Vagina (tissue), 2 donors: ENCODE data around the gene DDN. TPM values are rescaled to one million over a fixed set of nuclear protein-coding genes. Genes with fewer than 3 reads are reported as not detected.

Experiments used
- DNase-seq, 2 donors: peaks; one replicate each; pipeline ENCODE4 v3.0.0-alpha.2; 2017; ENCODE audit errors: extremely low spot score in 2 of 2
- H3K27ac ChIP-seq: fragments of 200-600 bp; sonication (generic); one replicate; pipeline ENCODE4 v1.5.1; 2019
- H3K27me3 ChIP-seq: fragments of 200-600 bp; sonication (generic); one replicate; pipeline ENCODE4 v1.5.1; 2019
- H3K36me3 ChIP-seq, 2 donors: fragments of 200-600 bp; sonication (generic); one replicate each; pipeline ENCODE4 v1.5.1; 2017 to 2019
- H3K4me1 ChIP-seq: fragments of 200-600 bp; sonication (generic); one replicate; pipeline ENCODE4 v1.5.1; 2019
- H3K4me3 ChIP-seq, 2 donors: fragments of 200-600 bp; sonication (generic); 1 replicate in 1 of 2; 2 replicates in 1 of 2; pipeline ENCODE4 v1.5.1; 2016 to 2019
- H3K9me3 ChIP-seq: fragments of 200-600 bp; sonication (generic); one replicate; pipeline ENCODE4 v1.5.1; 2019
- POLR2A ChIP-seq, 2 donors: fragments of 450-650 bp; IDR thresholded peaks; one replicate each; pipeline ENCODE4 v1.6.1; 2017; ENCODE audit warnings: antibody characterized with exemption in 2 of 2, mild to moderate bottlenecking in 2 of 2, moderate library complexity in 2 of 2
- POLR2AphosphoS5 ChIP-seq, 2 donors: sonication (generic); formaldehyde crosslinking; IDR thresholded peaks; one replicate each; pipeline ENCODE4 v1.9.0; 2017; ENCODE audit warnings: antibody characterized with exemption in 2 of 2, mild to moderate bottlenecking in 2 of 2, low read depth in 1 of 2; ENCODE audit not compliant: insufficient read depth in 1 of 2
- intact Hi-C: fragments of 100-400 bp; cut with DNase I; formaldehyde crosslinking; loops from one replicate; pipeline ENCODE4 v1.15.1; 2023
- small RNA-seq: library from RNA; depleted of rRNA; stranded (forward); fragments of <200 nt; gene quantifications from one replicate; pipeline ENCODE3, GENCODE V24; 2016
- total RNA-seq: library from RNA; depleted of rRNA; stranded (reverse); fragments of >200 nt; gene quantifications from one replicate; pipeline ENCODE4 v1.2.3, GENCODE V29; 2016

The DDN gene
- total RNA-seq, 1 donor from 2014 or later, result not detected

- intact Hi-C loops, result loop anchor here (10.0 kb wide), 1 partner anchor 91 kb away; the partner anchor contains the start of gene DDX23
- Histone ChIP-seq H3K27ac (no peak overlapping the region), H3K4me1 (peaks cover 39% of the 10 kb centered on the region)
Measured at GRCh38 chr12:48946205-48946604, 53.0 kb downstream of the DDN start.

More at GRCh38 chr12:48946205-48946604, 53.0 kb downstream of the DDN start:
- Histone ChIP-seq H3K36me3 (no peaks in the 10 kb centered on the region), H3K27me3 (no peaks in the 10 kb centered on the region), H3K4me3 (no peak overlapping the region), H3K9me3 (no peaks in the 10 kb centered on the region)
- TF ChIP-seq POLR2A (IDR thresholded peaks at IDR 0.05), result no peak
- no peak for TF ChIP-seq POLR2AphosphoS5 (IDR thresholded peaks at IDR 0.05; ENCODE audit: insufficient read depth in 1 of 2, low read depth in 1 of 2)
- no peak for DNase-seq

Small RNA genes within 50 kb of the gene (small RNA-seq; reads per million reads assigned to genes)
- not detected for gene RNU6-940P

Other genes starting within 250 kb of the DDN start
- gene ADCY6, start 210.3 kb downstream of the DDN start, total RNA-seq, result 30.0 TPM
- gene CACNB3, start 180.9 kb downstream of the DDN start, total RNA-seq, result 36.1 TPM
- gene DDX23, start 147.2 kb downstream of the DDN start, total RNA-seq, result 57.9 TPM
- 3.9 TPM for gene RND1, start 133.5 kb downstream of the DDN start, total RNA-seq
- gene FKBP11, start 73.9 kb downstream of the DDN start, total RNA-seq, result 16.9 TPM
- 56.2 TPM for gene ARF3, start 41.9 kb downstream of the DDN start, total RNA-seq
- gene WNT10B, start 27.6 kb downstream of the DDN start, total RNA-seq, result 4.7 TPM
- gene WNT1, start 21.1 kb downstream of the DDN start, total RNA-seq, result not detected
- 67.0 TPM for gene PRKAG1, start 19.4 kb upstream of the DDN start, total RNA-seq
- gene KMT2D, start 61.4 kb upstream of the DDN start, total RNA-seq, result 38.8 TPM
- 1.7 TPM for gene RHEBL1, start 70.6 kb upstream of the DDN start, total RNA-seq
- 1.5 TPM for gene DHH, start 95.4 kb upstream of the DDN start, total RNA-seq
- 53.3 TPM for gene LMBR1L, start 111.5 kb upstream of the DDN start, total RNA-seq
- 638 TPM for gene TUBA1B, start 132.0 kb upstream of the DDN start, total RNA-seq
- 236 TPM for gene TUBA1A, start 189.7 kb upstream of the DDN start, total RNA-seq